ENCODE measurements around the gene MACROD2.

- TF ChIP-seq CTCF (optimal IDR thresholded peaks at IDR 0.05 in 1 of 3, IDR thresholded peaks at IDR 0.05 in 1 of 3, conservative IDR thresholded peaks at IDR 0.05 in 1 of 3; ENCODE audit: extremely low read depth in 1 of 3, insufficient read depth in 2 of 3, low read length in 3 of 3), result no peak
- no peak for TF ChIP-seq EZH2 (IDR thresholded peaks at IDR 0.05; ENCODE audit: low read length)
Observed at GRCh38 chr20:15863735-15864134, 1868.4 kb downstream of the MACROD2 start.
